Thymus (tissue), 11 donors: ENCODE results near the gene KEL. TPM values are rescaled to one million over a fixed set of nuclear protein-coding genes. Genes with fewer than 3 reads are reported as not detected.

Source experiments
- DNase-seq, 9 donors: peaks; one replicate each; pipeline ENCODE4 v3.0.0-alpha.2; 2013; ENCODE audit warnings: low spot score in 9 of 9, low read depth in 6 of 9, missing footprints in 1 of 9
- H3K27ac ChIP-seq, 2 donors: one replicate each; pipeline ENCODE4 v1.5.1; 2013; ENCODE audit warnings: control low read depth in 1 of 2, low read depth in 1 of 2, low read length in 1 of 2, mild to moderate bottlenecking in 1 of 2, moderate library complexity in 1 of 2
- H3K27me3 ChIP-seq, 2 donors: one replicate each; pipeline ENCODE4 v1.5.1; 2013; ENCODE audit warnings: low read length in 1 of 2; ENCODE audit not compliant: control insufficient read depth in 2 of 2, insufficient read depth in 1 of 2
- H3K36me3 ChIP-seq, 2 donors: one replicate each; pipeline ENCODE4 v1.5.1; 2013; ENCODE audit warnings: low read length in 1 of 2, mild to moderate bottlenecking in 1 of 2, moderate library complexity in 1 of 2; ENCODE audit not compliant: control insufficient read depth in 2 of 2, insufficient read depth in 2 of 2
- H3K4me1 ChIP-seq, 2 donors: one replicate each; pipeline ENCODE4 v1.5.1; 2013; ENCODE audit warnings: low read length in 2 of 2; ENCODE audit not compliant: control insufficient read depth in 2 of 2, insufficient read depth in 2 of 2
- H3K4me3 ChIP-seq, 2 donors: one replicate each; pipeline ENCODE4 v1.5.1; 2013; ENCODE audit warnings: low read length in 2 of 2, control low read depth in 1 of 2, mild to moderate bottlenecking in 1 of 2
- H3K9me3 ChIP-seq, 2 donors: one replicate each; pipeline ENCODE4 v1.5.1; 2013; ENCODE audit warnings: low read length in 1 of 2, mild to moderate bottlenecking in 1 of 2; ENCODE audit not compliant: control insufficient read depth in 2 of 2, insufficient read depth in 1 of 2
- WGBS: extraction: QIAGEN DNeasy Blood & Tissue Kit; methylation state at CpG from one replicate; pipeline ENCODE4 v1.1.7; 2013; 5-methylcytosine and 5-hydroxymethylcytosine counted together
- polyA plus RNA-seq: library from polyadenylated mRNA; stranded (reverse); fragments of 200-250 nt; gene quantifications from one replicate; pipeline ENCODE4 v1.2.3, GENCODE V29; 2013
- total RNA-seq: library from RNA; stranded (reverse); fragments of 120-200 nt; gene quantifications from one replicate; pipeline ENCODE4 v1.2.4, GENCODE V29; 2013
- donor health status: healthy.

KEL gene
- total and polyA plus RNA-seq, 2 donors: 2.6 to 2.7 TPM

GRCh38 chr7:142923391-142923790 lies 38.8 kb downstream of the KEL start:
- 69% methylated on average over 2 of the region's 2 CpGs for WGBS
- no peaks in the 10 kb centered on the region for H3K4me1 ChIP-seq
- DNase-seq: no peak

DNA sequence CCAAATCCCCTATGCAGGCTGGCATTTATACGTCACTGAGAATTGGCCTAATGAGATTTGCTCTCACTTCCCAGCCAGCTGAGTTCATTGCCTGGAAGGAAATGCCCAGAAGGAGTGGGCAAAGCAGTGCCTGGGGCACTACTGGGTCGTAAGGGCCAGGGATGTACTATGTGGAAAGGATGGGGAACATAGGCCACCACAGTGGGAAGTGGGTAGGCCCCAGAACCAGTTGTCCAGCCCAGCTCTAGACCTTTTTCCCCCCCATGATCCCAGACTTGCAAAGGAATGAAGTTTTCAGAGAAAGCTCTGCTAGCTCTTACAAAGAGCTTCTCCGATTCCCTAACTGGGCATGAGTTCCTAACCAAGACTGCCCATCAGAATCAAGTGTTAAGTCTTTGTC lies 42.5 kb downstream of the KEL start:
- H3K27ac ChIP-seq: no peak overlapping the region
- no peaks in the 10 kb centered on the region for H3K36me3 ChIP-seq
- 97% methylated on average over 3 of the region's 3 CpGs for WGBS
- H3K4me3 ChIP-seq: no peak overlapping the region
- no peaks in the 10 kb centered on the region for H3K27me3 ChIP-seq
- H3K4me1 ChIP-seq: no peaks in the 10 kb centered on the region
- no peaks in the 10 kb centered on the region for H3K9me3 ChIP-seq
- no peak for DNase-seq

More at GRCh38 chr7:142923391-142923790, 38.8 kb downstream of the KEL start:
- Histone ChIP-seq H3K27ac (no peak overlapping the region), H3K4me3 (no peak overlapping the region), H3K36me3 (no peaks in the 10 kb centered on the region), H3K9me3 (no peaks in the 10 kb centered on the region), H3K27me3 (no peaks in the 10 kb centered on the region)

DNA sequence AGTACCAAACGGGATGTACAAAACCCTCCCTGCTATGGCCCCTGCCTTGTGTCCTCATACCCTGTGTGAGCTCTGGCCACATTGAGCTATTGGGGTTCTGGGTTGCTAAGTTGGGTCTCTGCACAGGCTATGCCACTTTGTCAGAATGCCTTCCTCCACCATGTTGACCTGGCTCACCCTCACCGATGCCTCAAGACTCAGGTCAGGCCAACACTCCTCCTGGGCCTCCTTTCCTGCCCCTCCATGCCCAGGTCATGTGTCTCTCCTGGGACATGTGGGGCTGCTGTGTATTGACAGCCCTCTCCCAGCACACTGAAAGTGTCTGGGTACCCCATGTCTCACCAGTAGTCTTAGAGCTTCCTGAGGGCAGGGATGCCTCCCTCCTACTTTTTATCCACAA lies 43.3 kb downstream of the KEL start:
- no peaks in the 10 kb centered on the region for H3K36me3 ChIP-seq
- no peaks in the 10 kb centered on the region for H3K27me3 ChIP-seq
- 99% methylated on average over 2 of the region's 2 CpGs for WGBS
- H3K4me3 ChIP-seq: no peak overlapping the region
- DNase-seq: no peak
- H3K27ac ChIP-seq: no peak overlapping the region
- H3K9me3 ChIP-seq: no peaks in the 10 kb centered on the region
- H3K4me1 ChIP-seq: no peaks in the 10 kb centered on the region

DNA sequence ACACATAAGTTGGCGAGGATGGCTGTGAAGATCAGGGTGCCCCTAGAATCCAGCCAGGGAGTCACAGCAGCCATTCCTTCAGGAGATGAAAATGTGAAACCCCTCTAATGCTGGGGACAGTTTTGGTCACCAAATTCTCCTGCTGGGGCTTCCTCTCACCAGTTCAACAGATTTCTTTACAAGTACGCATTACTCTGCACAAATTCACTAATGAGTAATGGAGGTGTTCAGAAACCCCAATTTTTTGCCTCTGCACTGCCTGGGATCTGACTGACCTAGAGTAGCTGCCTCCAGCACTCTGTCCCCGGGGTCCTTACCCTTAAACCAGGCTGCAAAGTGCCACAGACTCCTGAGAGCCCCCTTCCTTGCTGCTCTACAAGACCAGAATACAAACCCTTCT lies 44.7 kb downstream of the KEL start:
- Histone ChIP-seq H3K9me3 (no peaks in the 10 kb centered on the region), H3K27me3 (no peaks in the 10 kb centered on the region), H3K4me3 (no peak overlapping the region), H3K36me3 (no peaks in the 10 kb centered on the region), H3K4me1 (no peaks in the 10 kb centered on the region), H3K27ac (no peak overlapping the region)
- WGBS: 94% methylated on average over 3 of the region's 3 CpGs
- DNase-seq: no peak

GRCh38 chr7:142916508-142916907 lies 45.7 kb downstream of the KEL start:
- Histone ChIP-seq H3K9me3 (no peaks in the 10 kb centered on the region), H3K4me3 (no peak overlapping the region), H3K27ac (no peak overlapping the region), H3K36me3 (no peaks in the 10 kb centered on the region), H3K27me3 (no peaks in the 10 kb centered on the region), H3K4me1 (no peaks in the 10 kb centered on the region)
- no peak for DNase-seq
- WGBS: 90% methylated on average over 2 of the region's 2 CpGs

GRCh38 chr7:142915315-142915714 lies 46.8 kb downstream of the KEL start:
- WGBS: 97% methylated on average over 8 of the region's 8 CpGs
- H3K9me3 ChIP-seq: no peaks in the 10 kb centered on the region
- no peak for DNase-seq
- H3K4me3 ChIP-seq: no peak overlapping the region
- no peaks in the 10 kb centered on the region for H3K27me3 ChIP-seq
- no peaks in the 10 kb centered on the region for H3K36me3 ChIP-seq
- no peaks in the 10 kb centered on the region for H3K4me1 ChIP-seq
- no peak overlapping the region for H3K27ac ChIP-seq

- Histone ChIP-seq H3K9me3 (no peaks in the 10 kb centered on the region), H3K4me1 (no peaks in the 10 kb centered on the region), H3K36me3 (no peaks in the 10 kb centered on the region), H3K27me3 (no peaks in the 10 kb centered on the region), H3K4me3 (no peak overlapping the region), H3K27ac (no peak overlapping the region)
- WGBS: 80% methylated on average over 1 of the region's 1 CpG
- DNase-seq: no peak
These were observed 48.0 kb downstream of the KEL start for GRCh38 chr7:142914121-142914520.

- Histone ChIP-seq H3K36me3 (no peaks in the 10 kb centered on the region), H3K4me3 (no peak overlapping the region), H3K27me3 (no peaks in the 10 kb centered on the region), H3K4me1 (no peaks in the 10 kb centered on the region), H3K9me3 (no peaks in the 10 kb centered on the region), H3K27ac (no peak overlapping the region)
- 96% methylated on average over 2 of the region's 2 CpGs for WGBS
- no peak for DNase-seq
These were observed 48.6 kb downstream of the KEL start for GRCh38 chr7:142913566-142913965.

DNA sequence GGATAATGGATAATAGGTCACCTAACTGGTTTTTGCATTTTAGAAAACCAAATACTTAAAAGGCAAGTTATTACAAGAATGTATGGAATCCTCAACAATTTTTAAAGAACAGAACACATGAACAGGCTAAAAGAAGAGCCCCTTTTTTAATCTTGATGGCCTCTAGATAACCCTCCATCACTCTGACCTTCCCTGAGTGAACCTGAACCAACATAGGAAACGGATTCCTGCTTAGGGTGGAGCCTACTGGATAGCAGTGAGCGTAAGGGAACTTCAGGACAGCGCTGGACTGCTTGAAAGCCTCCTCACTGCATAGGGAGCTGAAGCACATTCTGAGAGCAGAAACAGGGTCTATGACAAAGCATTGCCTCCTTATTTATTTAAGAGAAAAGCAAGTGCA lies 49.1 kb downstream of the KEL start:
- 92% methylated on average over 3 of the region's 3 CpGs for WGBS
- no peak for DNase-seq

DNA sequence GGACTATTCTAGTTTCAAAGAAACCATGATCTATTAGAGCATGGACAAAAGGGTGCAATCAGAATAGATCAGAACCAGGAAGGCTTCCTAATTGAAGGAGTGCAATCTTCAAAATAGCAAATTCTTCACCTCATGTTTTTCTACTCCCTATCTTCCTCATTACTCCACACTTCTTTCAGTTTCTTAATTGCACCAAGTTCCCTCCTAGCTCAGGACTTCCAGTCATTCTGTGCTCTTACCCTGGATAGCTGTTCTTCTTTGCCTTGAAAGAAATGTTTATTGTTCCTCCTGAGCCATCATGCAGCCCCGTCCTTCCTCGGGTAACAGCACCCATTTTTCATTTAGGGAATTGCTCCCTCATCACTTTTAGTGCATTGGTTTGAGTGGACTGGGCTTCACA lies 51.7 kb downstream of the KEL start:
- Histone ChIP-seq H3K4me1 (no peaks in the 10 kb centered on the region), H3K4me3 (no peak overlapping the region), H3K9me3 (peaks cover 0 to 2% of the 10 kb centered on the region in 2 donors), H3K27ac (no peak overlapping the region), H3K36me3 (no peaks in the 10 kb centered on the region), H3K27me3 (no peaks in the 10 kb centered on the region)
- WGBS: 92% methylated on average over 2 of the region's 2 CpGs
- no peak for DNase-seq

More for the DNA sequence above, 49.1 kb downstream of the KEL start:
- Histone ChIP-seq H3K4me3 (no peak overlapping the region), H3K27me3 (no peaks in the 10 kb centered on the region), H3K4me1 (no peaks in the 10 kb centered on the region), H3K27ac (no peak overlapping the region), H3K36me3 (no peaks in the 10 kb centered on the region), H3K9me3 (peaks cover 0 to 2% of the 10 kb centered on the region in 2 donors)
